ENCODE data around the gene ASTN1.

ASTN1 gene

GRCh38 chr1:177171536-177172123, 7.1 kb upstream of the ASTN1 start:
- DNase-seq (ENCODE audit: low read depth in 2 of 2): peak in 1 of 2 donors; percentile 16
- H3K4me3 ChIP-seq (replicated peaks in 1 of 2; ENCODE audit: low read depth in 2 of 2, low read length in 2 of 2): no peak overlapping the region
- no peak for TF ChIP-seq CTCF (IDR thresholded peaks at IDR 0.05; ENCODE audit: low read depth, low read length)

GRCh38 chr1:177170756-177171535, 6.4 kb upstream of the ASTN1 start, which contains the start of gene BRINP2:
Gene BRINP2, plus strand, starts transcription at chr1:177170958. Its CDS starts 58,919 bp downstream, at chr1:177229877.
- peak within 1 kb of the TSS in 1 of 2 donors; percentile 24 for H3K4me3 ChIP-seq (replicated peaks in 1 of 2; ENCODE audit: low read depth in 2 of 2, low read length in 2 of 2)
- no peak for TF ChIP-seq CTCF (IDR thresholded peaks at IDR 0.05; ENCODE audit: low read depth, low read length)
- peak; percentile 3 to 31 for DNase-seq (ENCODE audit: low read depth in 2 of 2)

- no peak overlapping the region for H3K4me3 ChIP-seq (replicated peaks in 1 of 2; ENCODE audit: low read depth in 2 of 2, low read length in 2 of 2)
- TF ChIP-seq CTCF (IDR thresholded peaks at IDR 0.05; ENCODE audit: low read depth, low read length): no peak
- no peak for DNase-seq (ENCODE audit: low read depth in 2 of 2)
Observed at GRCh38 chr1:177165069-177165439, 542 bp upstream of the ASTN1 start.

GRCh38 chr1:177163844-177164379, 600 bp downstream of the ASTN1 start:
- TF ChIP-seq CTCF (IDR thresholded peaks at IDR 0.05; ENCODE audit: low read depth, low read length): no peak
- no peak for DNase-seq (ENCODE audit: low read depth in 2 of 2)
- peak overlapping the region in 1 of 2 donors; percentile 13 for H3K4me3 ChIP-seq (replicated peaks in 1 of 2; ENCODE audit: low read depth in 2 of 2, low read length in 2 of 2)

GRCh38 chr1:177162243-177162642, 2.3 kb downstream of the ASTN1 start:
- TF ChIP-seq CTCF (IDR thresholded peaks at IDR 0.05; ENCODE audit: low read depth, low read length): no peak
- no peak for DNase-seq (ENCODE audit: low read depth in 2 of 2)
- no peak overlapping the region for H3K4me3 ChIP-seq (replicated peaks in 1 of 2; ENCODE audit: low read depth in 2 of 2, low read length in 2 of 2)

GRCh38 chr1:177146499-177146898, 18.0 kb downstream of the ASTN1 start:
- DNase-seq (ENCODE audit: low read depth in 2 of 2): no peak
- no peak for TF ChIP-seq CTCF (IDR thresholded peaks at IDR 0.05; ENCODE audit: low read depth, low read length)
- H3K4me3 ChIP-seq (replicated peaks in 1 of 2; ENCODE audit: low read depth in 2 of 2, low read length in 2 of 2): no peak overlapping the region

Measured in cardiac fibroblast (primary cell).